HepG2 (cell line): ENCODE data around the gene PTPRF. TPM values are rescaled to one million over a fixed set of nuclear protein-coding genes. Genes with fewer than 3 reads are reported as not detected.
A peak's percentile ranks its signal among the peaks of the same experiment; 100 is the strongest.

Source experiments
- ATAC-seq: fragments of 200-7000 bp; cut with Tn5 transposase; 3 replicates; pipeline ENCODE4 v1.9.1; 2020; ENCODE audit warnings: mild to moderate bottlenecking, moderate library complexity
- BruUV-seq: library from RNA; stranded (reverse); fragments of 400-500 nt; replicated peaks from 2 replicates; lab custom pipeline; 2021; lab: Mats Ljungman, UMichigan
- CTCF ChIA-PET: fragments of 300-600 bp; formaldehyde crosslinking; extraction: SDS; loops from one replicate; lab custom pipeline; 2021; ENCODE audit warnings: low total read pairs, inconsistent platforms, low intra/inter-chr PET ratio; lab: Yijun Ruan, JAX
- POLR2A ChIA-PET: fragments of 350-600 bp; sonication (Branson Sonifier 250); formaldehyde crosslinking; loops from one replicate; lab custom pipeline; 2020; ENCODE audit warnings: antibody characterized with exemption, inconsistent platforms; lab: Yijun Ruan, JAX
- DNase-seq: peaks from one replicate; pipeline ENCODE4 v3.0.0-alpha.2; 2015; ENCODE audit warnings: low spot score
- FAIRE-seq: peaks from 3 replicates; lab custom pipeline; 2011; peaks lifted over from hg19 to GRCh38; lab: Jason Lieb, UNC
- H2AFZ ChIP-seq: one replicate; pipeline ENCODE4 v1.6.1; 2011; ENCODE audit warnings: low read length, inconsistent platforms
- H3K27ac ChIP-seq: fragments of 300-600 bp; 3 replicates; pipeline ENCODE4 v1.8.0; 2011; ENCODE audit warnings: mixed run types, mild to moderate bottlenecking, mixed read lengths, low read length, inconsistent platforms; ENCODE audit not compliant: insufficient read depth; ENCODE audit errors: extremely low read length
- H3K27me3 ChIP-seq, 2 experiments: fragments of 200-600 bp in 1 of 2; 2 replicates in 1 of 2; 3 replicates in 1 of 2; pipeline versions ENCODE4 v1.6.0 to v1.8.0; 2011; ENCODE audit warnings: low read length in 2 of 2, mild to moderate bottlenecking in 2 of 2, moderate library complexity in 2 of 2, inconsistent platforms in 1 of 2; ENCODE audit not compliant: insufficient read depth in 2 of 2, control insufficient read depth in 1 of 2
- H3K36me3 ChIP-seq, 2 experiments: fragments of 200-600 bp in 1 of 2; replicated peaks in 1 of 2; 2 replicates in 1 of 2; 3 replicates in 1 of 2; pipeline versions ENCODE4 v1.5.1 to v1.8.0; 2011; ENCODE audit warnings: low read length in 2 of 2, inconsistent platforms in 1 of 2; ENCODE audit not compliant: insufficient read depth in 2 of 2, control insufficient read depth in 1 of 2
- H3K4me1 ChIP-seq: 2 replicates; pipeline ENCODE4 v1.5.1; 2012; ENCODE audit warnings: low read length, inconsistent platforms; ENCODE audit not compliant: insufficient read depth
- H3K4me2 ChIP-seq: 2 replicates; pipeline ENCODE4 v1.6.0; 2011; ENCODE audit warnings: low read depth, low read length, inconsistent platforms
- H3K4me3 ChIP-seq, 3 experiments: fragments of 200-600 bp in 1 of 3; sonication (generic), shearing (Covaris generic) in 1 of 3; replicated peaks in 1 of 3; 2 replicates each; pipeline ENCODE4 v1.5.1; 2011 to 2016; ENCODE audit warnings: low read length in 3 of 3, inconsistent platforms in 2 of 3, low read depth in 2 of 3, mild to moderate bottlenecking in 2 of 3, control low read depth in 1 of 3, mixed read lengths in 1 of 3; ENCODE audit not compliant: insufficient read depth in 1 of 3
- H3K79me2 ChIP-seq: one replicate; pipeline ENCODE4 v1.6.1; 2011; ENCODE audit warnings: low read length, inconsistent platforms; ENCODE audit not compliant: insufficient read depth
- H3K9ac ChIP-seq: 2 replicates; pipeline ENCODE4 v1.6.0; 2011; ENCODE audit warnings: mild to moderate bottlenecking, low read depth, low read length, inconsistent platforms; ENCODE audit not compliant: insufficient read depth
- H3K9me3 ChIP-seq: 2 replicates; pipeline ENCODE4 v1.5.1; 2012; ENCODE audit warnings: mild to moderate bottlenecking, low read length
- H4K20me1 ChIP-seq: 2 replicates; pipeline ENCODE4 v1.6.0; 2011; ENCODE audit warnings: inconsistent platforms, mild to moderate bottlenecking, low read length, moderate library complexity; ENCODE audit not compliant: insufficient read depth
- ISL2 ChIP-seq: sonication (generic); formaldehyde crosslinking; IDR thresholded peaks from 2 replicates; pipeline ENCODE4 v1.5.0; 2020; ENCODE audit warnings: missing genetic modification reagents
- SP5 ChIP-seq: IDR thresholded peaks from 2 replicates; pipeline ENCODE4 v1.6.1; 2016; ENCODE audit warnings: low read depth, borderline replicate concordance
- WGBS: methylation state at CpG from one replicate; pipeline ENCODE4 v1.1.6; 2017; ENCODE audit warnings: low lambda C conversion rate; 5-methylcytosine and 5-hydroxymethylcytosine counted together
- in situ Hi-C: cut with HindIII; loops from 2 replicates; pipeline ENCODE4 v1.10.0; 2017; ENCODE audit warnings: low pct_unique_long_range_greater_than_20kb; ENCODE audit not compliant: extremely low pct_ligation_motif_present
- intact Hi-C: fragments of 100-400 bp; cut with micrococcal nuclease; formaldehyde crosslinking; loops from one replicate; pipeline ENCODE4 v1.10.0; 2022; ENCODE audit not compliant: unreplicated experiment
- polyA plus RNA-seq, 8 experiments: library from polyadenylated mRNA; depleted of rRNA in 3 of 8; stranded (reverse) in 7 of 8; unstranded in 1 of 8; fragments of >200 nt; fragmentation: Illumina TruSeq in 4 of 8; extraction: Trizol in 4 of 8; gene quantifications; 2 replicates each; pipeline versions ENCODE4 v1.2.1 to v1.2.3, GENCODE V29; 2011 to 2016; ENCODE audit warnings: low read depth in 4 of 8, missing spikeins in 1 of 8, mixed read lengths in 1 of 8; ENCODE audit not compliant: insufficient read depth in 1 of 8
- total RNA-seq, 5 experiments: library from RNA; depleted of rRNA; stranded (reverse); fragments of >200 nt; fragmentation: Illumina TruSeq; extraction: Trizol; gene quantifications; 2 replicates each; pipeline ENCODE4 v1.2.3, GENCODE V29; 2016; ENCODE audit warnings: low read depth in 1 of 5
- TF ChIP-seq, protein P1 (sequence below): sonication (generic); formaldehyde crosslinking; IDR thresholded peaks from 2 replicates; pipeline ENCODE4 v1.4.0; 2020; ENCODE audit warnings: missing genetic modification reagents
- TF ChIP-seq, protein P2 (sequence below): sonication (generic); formaldehyde crosslinking; IDR thresholded peaks from 2 replicates; pipeline ENCODE4 v1.4.0; 2020; ENCODE audit warnings: missing genetic modification reagents, borderline replicate concordance

The PTPRF gene
- total and polyA plus RNA-seq, 2 of the 13 experiments (the other 11 are each of a cell fraction or from before 2014, with no cell fraction given), result 55.9 to 167 TPM

DNA sequence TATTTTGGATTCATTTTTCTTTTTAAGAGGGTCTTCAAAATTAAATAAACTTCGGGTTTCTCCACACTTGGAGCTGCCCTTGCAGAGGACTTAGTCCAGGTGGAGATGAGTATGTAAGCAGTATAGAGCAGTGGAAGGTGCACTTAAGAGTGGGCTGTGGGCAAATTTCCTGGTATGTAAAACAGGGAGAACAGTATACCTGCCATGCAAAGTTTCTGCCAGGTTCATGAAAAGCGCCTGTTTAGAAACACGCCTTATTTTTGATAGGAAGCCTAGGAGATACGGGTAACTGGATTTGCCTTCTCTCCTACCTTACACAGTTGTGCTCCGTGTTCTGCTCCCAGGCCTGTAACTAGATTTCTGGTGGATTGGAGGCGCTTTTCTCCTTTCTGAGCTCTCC, 120.5 kb downstream of the PTPRF start:
- peaks cover 26% of the 10 kb centered on the region for H3K79me2 ChIP-seq
- FAIRE-seq (no peak), DNase-seq (no peak), ATAC-seq (no peak)
- peak overlapping the region; percentile 84 for H3K9ac ChIP-seq
- intact Hi-C loops (loop anchor here (5.0 kb wide), 1 partner anchor 119 kb away; the partner anchor contains the start of gene PTPRF), in situ Hi-C loops (no loop called here)
- H3K4me3 ChIP-seq, result peak overlapping the region; percentile 83 to 92 (median 88)
- ChIA-PET POLR2A (interaction anchor here (1.8 to 2.6 kb wide), 8 partner anchors 8 to 120 kb away, joined by 5 to 29 read pairs (median 14); partner anchors contain the start of genes PTPRF and ST3GAL3), CTCF (no interaction called here)
- TSS peak; percentile 53 for BruUV-seq
- no peaks in the 10 kb centered on the region; a peak in 1 of 5 replicates for H3K27me3 ChIP-seq
- no peaks in the 10 kb centered on the region for H4K20me1 ChIP-seq
- TF ChIP-seq, protein P1, sequence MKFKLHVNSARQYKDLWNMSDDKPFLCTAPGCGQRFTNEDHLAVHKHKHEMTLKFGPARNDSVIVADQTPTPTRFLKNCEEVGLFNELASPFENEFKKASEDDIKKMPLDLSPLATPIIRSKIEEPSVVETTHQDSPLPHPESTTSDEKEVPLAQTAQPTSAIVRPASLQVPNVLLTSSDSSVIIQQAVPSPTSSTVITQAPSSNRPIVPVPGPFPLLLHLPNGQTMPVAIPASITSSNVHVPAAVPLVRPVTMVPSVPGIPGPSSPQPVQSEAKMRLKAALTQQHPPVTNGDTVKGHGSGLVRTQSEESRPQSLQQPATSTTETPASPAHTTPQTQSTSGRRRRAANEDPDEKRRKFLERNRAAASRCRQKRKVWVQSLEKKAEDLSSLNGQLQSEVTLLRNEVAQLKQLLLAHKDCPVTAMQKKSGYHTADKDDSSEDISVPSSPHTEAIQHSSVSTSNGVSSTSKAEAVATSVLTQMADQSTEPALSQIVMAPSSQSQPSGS, result no peak
- TF ChIP-seq ISL2 (CRISPR knock-in tag), result no peak
- TF ChIP-seq SP5 (CRISPR knock-in tag), result no peak
- TF ChIP-seq, protein P2, sequence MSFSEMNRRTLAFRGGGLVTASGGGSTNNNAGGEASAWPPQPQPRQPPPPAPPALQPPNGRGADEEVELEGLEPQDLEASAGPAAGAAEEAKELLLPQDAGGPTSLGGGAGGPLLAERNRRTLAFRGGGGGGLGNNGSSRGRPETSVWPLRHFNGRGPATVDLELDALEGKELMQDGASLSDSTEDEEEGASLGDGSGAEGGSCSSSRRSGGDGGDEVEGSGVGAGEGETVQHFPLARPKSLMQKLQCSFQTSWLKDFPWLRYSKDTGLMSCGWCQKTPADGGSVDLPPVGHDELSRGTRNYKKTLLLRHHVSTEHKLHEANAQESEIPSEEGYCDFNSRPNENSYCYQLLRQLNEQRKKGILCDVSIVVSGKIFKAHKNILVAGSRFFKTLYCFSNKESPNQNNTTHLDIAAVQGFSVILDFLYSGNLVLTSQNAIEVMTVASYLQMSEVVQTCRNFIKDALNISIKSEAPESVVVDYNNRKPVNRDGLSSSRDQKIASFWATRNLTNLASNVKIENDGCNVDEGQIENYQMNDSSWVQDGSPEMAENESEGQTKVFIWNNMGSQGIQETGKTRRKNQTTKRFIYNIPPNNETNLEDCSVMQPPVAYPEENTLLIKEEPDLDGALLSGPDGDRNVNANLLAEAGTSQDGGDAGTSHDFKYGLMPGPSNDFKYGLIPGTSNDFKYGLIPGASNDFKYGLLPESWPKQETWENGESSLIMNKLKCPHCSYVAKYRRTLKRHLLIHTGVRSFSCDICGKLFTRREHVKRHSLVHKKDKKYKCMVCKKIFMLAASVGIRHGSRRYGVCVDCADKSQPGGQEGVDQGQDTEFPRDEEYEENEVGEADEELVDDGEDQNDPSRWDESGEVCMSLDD (CRISPR knock-in tag), result no peak
- no peaks in the 10 kb centered on the region for H3K9me3 ChIP-seq
- WGBS, result 31% methylated on average over 6 of the region's 6 CpGs
- H3K4me2 ChIP-seq, result peak overlapping the region; percentile 79
- H2AFZ ChIP-seq, result no peak overlapping the region
- no peak overlapping the region for H3K27ac ChIP-seq
- H3K36me3 ChIP-seq, result peaks cover 11 to 29% of the 10 kb centered on the region in 2 experiments
- peaks cover 27% of the 10 kb centered on the region for H3K4me1 ChIP-seq
